NCI-H2081 treated with DMSO at 0.1 percent for 48 hours (cell line): Measurements from ENCODE around the gene PHF3.

Source experiments
- DNase-seq: peaks from one replicate; lab custom pipeline; 2025; lab: John Stamatoyannopoulos, UW

The PHF3 gene

DNA sequence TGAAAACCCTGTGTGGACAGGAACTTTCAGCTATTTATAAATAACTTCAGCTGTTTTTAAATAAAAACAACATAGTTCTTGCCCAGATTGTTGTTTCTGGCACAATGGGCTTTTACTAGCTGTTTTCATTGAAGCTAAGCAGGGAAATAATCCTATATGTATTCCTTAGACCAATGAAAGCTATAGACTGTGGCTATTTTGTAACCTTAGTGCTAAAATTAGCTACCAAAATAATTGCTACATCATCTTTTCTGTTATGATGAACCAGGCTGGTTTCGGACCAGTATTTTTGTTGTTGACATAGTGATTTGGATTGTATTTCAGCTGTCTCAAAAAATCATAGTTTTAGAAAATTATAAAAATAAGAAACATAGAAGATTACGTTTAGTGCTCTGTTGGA lies 13.7 kb downstream of the PHF3 start:
- DNase-seq, result no peak

GRCh38 chr6:63649847-63650265 lies 14.3 kb downstream of the PHF3 start:
- no peak for DNase-seq

DNA sequence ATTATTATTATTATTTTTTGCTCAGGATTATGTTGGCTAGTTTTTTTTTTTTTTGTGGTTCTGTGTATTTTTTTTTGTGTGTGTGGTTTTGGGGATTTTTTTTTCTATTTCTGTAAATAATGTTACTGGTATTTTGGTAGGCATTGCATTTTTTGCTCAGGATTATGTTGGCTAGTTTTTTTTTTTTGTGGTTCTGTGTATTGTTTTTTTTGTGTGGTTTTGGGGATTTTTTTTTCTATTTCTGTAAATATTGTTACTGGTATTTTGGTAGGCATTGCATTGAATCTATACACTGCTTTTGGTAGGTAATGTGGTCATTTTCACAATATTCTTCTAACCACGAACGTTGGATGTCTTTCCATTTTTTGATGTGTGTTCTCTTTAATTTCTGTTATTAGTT lies 17.4 kb downstream of the PHF3 start:
- DNase-seq, result no peak

DNA sequence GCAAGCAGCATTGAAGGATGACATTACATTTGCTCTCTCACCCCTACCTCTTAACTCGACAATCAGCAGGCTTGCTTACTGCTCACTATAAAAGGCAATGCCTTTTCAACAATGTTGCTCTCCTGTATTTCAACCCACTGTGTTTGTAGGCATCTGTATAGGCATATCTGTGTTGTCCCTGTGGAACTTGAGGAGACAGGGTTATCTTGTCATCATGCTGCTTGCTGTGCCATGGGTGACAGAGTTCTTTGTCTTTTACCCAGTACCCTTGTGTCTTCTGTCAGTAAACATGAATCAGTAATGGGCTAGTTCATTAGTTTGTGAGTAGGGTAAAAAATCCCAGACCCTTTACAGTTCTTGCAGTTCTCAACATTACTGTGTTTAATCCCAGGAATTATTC lies 25.2 kb downstream of the PHF3 start:
- no peak for DNase-seq

DNA sequence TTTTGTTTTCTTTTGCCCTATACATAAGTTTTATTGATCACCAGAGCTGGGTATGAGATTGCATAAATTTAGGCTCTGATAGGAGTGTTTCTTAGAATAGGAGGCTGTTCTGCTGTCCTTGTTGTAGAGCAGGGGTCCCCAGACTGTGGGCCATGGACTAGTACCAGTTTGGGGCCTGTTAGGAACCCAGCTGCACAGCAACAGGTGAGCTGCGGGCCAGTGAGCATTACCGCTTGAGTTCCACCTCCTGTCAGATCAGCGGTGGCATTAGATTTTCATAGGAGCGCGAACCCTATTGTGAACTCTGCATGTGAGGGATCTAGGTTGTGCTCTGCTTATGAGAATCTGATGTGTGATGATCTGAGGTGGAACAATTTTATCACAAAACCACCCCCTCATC lies 26.2 kb downstream of the PHF3 start:
- no peak for DNase-seq

DNA sequence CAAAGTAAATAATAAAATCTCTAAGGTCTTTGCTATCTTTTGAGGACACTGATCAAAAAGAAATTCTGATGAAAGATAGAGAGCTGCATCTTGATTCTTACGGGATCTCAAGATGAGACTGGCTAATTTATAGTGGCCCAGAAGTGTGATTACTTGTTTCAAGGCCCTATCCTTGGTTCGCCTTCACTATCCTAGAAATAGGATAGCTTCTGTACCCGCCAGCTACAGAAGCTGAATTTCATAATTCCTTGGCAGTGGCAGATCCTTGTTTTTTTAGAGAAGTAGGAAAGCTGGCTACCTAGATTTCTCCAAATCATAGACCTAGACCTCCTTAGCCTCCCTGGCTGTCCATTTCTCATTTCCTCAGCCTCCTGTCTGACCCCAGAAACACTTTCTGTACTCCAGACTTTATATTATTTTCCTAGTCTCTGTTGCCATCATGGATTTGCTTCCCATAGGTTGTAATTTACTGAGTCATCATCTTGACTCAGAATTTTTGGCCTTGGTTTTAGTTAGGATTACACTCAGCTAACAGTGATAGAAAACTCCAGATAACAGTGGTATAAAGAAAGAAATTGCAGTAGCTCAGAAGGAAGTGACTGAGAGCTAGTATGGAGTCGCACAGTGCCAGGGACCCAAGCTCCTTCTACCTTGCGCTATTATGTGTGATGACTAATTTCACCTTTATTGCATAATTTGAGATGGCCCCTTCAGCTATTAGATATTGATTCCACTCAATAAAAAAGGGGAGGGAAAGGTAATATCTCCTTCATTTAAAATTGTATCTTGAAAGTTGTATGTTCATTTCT lies 27.7 kb downstream of the PHF3 start:
- no peak for DNase-seq

- DNase-seq, result no peak
These were observed 28.3 kb downstream of the PHF3 start for GRCh38 chr6:63663956-63664281.

DNA sequence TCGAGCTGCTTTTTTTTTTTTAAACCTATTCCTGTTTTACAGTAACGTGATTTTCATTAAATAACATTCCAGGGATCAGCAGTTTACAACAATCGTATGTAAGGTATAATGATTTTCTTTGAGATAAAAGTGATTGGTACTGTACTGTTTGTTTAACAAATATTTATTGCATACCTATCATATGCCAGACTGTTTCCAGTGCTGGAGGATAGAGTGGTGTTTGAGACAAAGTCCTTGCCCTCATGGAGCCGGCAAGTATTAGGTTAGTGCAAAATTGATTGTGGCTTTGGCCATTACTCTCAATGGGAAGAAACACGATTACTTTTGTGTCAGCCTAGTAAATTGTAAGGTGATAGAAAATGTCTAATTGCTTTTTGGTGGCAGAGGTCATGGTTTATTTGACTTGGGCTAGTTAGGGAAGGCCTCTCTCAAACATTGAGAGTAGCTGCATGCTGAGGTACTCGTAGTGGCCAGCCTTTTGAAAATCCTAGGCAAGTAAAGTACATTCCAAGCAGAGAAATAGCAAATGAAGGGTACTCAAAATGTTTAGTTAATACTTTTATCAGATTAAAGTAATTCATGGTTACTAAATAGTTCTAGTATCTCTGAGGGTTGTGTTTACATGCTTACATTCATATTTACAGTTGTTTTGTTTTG lies 35.6 kb downstream of the PHF3 start:
- DNase-seq, result no peak

GRCh38 chr6:63672582-63673129 lies 37.1 kb downstream of the PHF3 start:
- DNase-seq, result no peak

DNA sequence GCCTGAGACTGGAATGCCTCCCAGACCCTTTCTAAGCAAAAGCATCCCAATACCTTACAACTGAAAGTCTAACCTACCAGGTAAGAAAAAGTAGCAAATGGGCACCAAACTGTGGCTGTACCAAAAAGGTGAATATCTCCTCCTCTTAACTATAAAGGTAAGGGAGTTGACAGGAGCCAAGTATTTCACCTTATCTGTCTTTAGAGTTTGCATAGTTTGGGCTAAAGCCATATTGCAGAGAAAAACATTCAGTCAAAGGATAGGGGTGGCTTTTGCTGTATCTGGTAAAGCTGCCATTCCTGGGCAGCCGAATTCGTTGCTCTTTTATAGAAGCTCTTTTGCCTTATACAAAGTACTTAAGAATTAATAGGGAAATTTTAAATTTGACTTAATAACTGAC lies 38.1 kb downstream of the PHF3 start:
- DNase-seq, result no peak

DNA sequence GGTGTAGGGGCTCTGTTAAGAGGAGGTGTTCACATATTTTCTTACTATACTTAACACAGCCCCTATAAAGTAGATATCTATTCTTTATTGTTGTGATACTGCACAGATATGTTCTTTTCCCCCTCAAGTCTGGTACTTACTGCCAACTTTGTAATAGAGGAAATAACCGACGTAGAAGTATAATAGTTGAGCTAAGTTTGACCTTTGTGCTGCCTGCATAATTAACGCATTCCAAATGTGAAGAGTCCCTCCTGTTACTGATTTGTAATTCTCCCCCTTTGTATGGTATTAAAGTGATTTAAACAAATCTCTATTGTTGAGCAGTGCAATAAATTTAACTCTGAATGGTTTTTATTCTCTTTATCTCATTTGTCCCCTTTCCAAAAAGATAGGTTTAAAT lies 39.0 kb downstream of the PHF3 start:
- no peak for DNase-seq

DNA sequence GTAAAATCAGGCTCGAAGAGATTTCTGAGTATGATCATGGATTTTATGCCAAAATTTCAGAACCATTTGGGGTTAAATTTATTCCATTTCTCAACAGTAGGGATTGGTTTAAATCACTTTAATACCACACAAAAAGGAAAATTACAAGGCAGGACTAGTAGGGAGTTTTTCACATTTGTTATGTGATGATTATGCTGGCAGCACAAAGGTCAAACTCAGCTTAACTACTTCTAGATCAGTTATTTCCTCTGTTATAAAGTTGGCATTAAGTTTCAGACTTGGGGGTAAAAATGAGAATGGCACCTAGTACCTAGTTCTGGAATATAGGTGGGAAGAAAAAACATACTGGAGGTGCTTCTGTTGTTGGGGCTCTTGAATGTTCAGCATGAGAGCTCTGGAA lies 39.5 kb downstream of the PHF3 start:
- DNase-seq, result no peak

DNA sequence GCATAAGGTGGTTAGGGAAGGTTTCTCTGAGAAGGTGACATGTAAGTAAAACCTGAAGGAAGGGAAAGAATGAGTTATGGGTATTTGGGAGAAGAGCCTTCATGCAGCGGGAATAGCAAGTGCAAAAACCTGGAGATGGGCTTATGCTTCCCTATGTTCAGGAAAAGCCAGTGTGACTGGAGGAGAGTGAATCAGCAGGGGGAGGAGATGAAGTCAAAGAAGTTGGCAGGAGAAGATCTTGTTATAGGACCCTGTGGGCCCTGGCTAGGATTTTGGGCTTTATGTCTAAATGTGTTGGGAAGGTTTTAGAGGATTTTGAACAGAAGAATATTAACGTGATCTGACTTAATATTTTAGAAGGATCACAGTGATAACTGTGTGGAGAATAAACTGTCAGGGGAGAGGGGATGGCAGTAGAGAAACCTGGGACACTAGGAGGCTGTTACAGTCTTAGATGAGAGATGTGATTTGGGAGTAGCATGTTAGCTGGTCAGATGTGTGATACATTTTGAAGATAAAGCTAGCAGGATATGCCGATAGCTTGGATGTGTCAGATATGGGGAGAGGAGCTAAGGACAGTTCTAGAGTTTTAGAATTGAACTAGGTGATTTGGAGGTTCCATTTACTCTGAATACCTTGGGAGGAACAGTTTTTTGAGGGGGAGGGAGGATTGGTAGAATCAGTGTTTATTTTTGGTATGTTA lies 41.0 kb downstream of the PHF3 start:
- no peak for DNase-seq

DNA sequence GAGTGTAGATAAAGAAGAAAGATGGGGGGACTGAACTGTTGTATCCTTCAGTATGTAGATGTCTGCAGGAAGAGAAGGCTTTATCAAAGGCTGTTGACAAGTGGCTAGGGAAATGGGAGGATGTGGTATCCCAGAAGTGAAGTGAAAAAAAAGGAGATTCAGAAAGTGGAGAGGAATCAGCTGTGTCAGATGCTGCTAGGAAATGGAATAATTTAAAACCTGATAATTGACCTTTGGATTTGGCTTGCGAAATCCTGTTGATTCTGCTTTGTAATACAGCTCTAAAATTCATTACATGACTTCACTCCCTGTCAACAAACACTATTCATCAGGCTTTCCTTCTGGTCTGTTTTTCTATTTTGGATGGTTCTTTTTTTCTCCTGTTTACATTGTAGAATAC lies 41.7 kb downstream of the PHF3 start:
- no peak for DNase-seq

DNA sequence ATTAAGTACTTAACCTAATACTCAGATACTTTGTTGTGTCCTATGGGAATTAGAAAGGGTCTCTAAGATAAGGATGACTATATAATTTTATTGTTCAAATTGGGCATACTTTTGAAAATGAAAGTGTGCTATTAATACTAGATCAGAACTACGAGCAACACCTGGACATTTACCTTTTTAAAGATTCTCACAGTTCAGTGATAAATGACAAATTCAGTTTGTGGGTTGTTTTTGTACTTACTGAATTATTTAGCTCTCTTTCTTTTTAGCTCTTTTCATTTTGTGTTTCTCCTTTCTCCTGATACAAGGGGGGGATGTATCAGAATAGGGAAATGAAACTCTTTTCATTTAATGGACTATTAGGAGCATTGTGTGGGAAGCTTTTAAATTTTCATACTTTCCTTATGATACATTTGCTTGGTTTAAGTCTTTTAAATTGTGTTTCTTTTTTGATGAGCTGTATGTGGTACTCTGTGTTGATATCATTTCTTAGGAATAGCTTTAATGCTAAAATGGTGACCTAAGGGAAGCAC lies 47.5 kb downstream of the PHF3 start:
- no peak for DNase-seq

DNA sequence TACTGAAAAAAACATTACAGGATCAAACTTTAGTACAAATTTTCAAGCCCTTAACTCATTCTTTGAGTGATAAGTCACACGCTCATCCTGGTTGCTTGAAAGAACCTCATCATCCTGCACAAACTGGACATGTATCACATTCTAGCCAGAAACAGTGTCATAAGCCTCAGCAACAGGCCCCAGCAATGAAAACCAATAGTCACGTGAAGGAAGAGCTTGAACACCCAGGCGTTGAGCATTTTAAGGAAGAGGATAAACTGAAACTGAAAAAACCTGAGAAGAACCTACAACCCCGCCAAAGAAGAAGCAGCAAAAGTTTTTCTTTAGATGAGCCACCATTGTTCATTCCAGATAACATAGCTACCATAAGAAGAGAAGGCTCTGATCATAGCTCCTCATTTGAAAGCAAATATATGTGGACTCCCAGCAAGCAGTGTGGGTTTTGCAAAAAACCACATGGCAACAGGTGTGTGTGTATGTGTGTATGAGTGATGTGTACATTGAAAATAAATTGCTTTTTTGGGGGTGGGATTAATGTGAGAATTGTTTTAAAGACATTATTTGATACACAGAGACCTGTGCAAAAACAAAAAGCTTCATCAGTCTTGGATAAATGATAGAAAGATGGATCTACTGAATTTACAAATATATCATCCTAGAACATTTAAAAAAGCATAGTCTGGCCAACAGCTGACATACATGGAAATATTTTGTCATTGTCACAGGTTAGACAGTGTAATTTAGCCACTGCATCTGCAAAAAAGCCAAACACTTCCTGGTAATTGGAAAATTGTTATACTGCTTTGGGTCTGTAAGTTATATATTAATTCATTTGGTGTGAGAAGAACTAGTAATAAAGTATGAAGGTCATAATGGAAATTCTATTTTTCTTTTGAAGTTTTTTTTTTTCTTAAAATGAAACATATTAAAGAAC lies 50.1 kb downstream of the PHF3 start:
- DNase-seq, result no peak

DNA sequence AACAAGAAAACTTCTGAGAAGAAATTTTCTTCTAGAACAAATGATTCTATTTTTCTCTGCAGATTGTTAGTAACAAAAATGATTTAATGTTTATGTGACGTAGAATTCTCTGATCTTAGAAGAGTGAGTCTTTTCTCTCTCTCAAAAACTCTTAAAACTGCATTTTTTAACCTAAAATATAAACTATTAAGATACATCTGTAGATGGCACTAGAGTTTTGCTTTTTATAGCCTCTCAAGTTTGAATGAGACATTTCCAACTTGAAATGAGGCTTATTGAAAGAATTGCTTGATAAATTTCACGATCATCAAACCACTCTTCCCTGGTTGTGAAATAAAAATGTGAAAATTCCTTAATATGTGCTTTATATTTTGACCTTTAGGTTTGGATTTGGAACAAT lies 53.8 kb downstream of the PHF3 start:
- DNase-seq, result no peak

DNA sequence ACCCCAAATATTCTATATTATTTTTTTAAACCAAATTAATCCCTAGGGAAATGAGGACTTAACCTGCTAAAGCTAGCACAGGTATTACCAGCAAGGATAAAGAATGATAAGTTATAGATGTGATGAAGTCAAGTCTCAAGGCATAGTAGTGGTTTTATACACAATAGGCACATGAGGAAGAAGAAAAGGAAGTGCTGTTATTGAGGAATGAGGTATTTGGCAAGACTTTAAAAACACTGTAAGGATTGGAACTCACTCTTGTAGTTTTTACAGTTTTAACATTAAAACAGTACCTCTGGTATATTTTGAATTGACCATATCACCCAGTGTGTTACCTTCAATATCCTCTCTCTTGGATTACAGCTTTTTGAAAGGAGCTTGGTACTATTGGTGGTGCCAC lies 54.6 kb downstream of the PHF3 start:
- DNase-seq, result no peak

DNA sequence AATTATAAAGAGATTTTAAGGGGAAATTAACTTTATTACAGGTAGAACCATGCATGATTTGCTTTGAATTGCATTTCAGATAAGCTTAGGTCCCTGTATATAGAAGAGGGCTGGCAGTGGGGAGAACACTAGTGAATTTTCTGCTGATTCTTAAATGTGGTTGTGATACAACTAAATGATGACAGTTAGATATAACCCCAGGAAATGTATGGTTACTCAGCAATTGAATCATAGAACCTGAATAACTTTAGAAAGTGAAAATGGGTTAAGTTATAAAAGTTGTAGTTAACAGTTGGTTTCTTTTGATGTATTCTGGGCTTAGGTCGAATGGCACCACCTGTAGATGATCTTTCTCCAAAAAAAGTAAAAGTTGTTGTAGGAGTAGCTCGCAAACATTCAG lies 70.1 kb downstream of the PHF3 start:
- DNase-seq, result no peak

DNA sequence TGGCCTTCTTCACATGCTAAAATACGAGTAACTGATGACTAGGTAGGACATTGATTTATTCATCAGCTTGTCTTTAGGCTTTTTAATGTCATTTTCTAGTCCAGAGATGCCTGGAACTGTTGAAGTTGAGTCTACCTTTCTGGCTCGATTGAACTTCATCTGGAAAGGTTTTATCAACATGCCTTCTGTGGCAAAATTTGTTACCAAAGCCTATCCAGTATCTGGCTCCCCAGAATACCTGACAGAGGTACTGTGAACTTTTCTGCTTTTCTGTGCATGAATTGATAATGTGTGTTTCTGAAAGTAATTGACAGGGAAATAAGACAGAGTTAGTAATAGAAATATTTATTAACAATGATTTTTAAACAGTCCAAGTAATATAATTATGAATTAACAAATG lies 71.0 kb downstream of the PHF3 start:
- DNase-seq, result no peak

GRCh38 chr6:63708631-63709030 lies 73.0 kb downstream of the PHF3 start:
- DNase-seq, result no peak

- no peak for DNase-seq
These were observed 73.5 kb downstream of the PHF3 start for GRCh38 chr6:63709148-63709547.
